ENCODE measurements around the gene KICS2.

Gene KICS2

GRCh38 chr12:64173456-64173855 is 48.6 kb downstream of the KICS2 start:
- H3K4me3 ChIP-seq (ENCODE audit: low read depth, low read length) = no peak overlapping the region
- in situ Hi-C loops (cut with HindIII; ENCODE audit: low sequenced_read_pairs) = no loop called here
- no peak for DNase-seq (ENCODE audit: low read depth, low spot score)
- TF ChIP-seq CTCF (IDR thresholded peaks at IDR 0.05; ENCODE audit: low read depth, low read length) = no peak
